HL-60/S4 treated with retinoic acid at 250 ng/mL for 4 days and 3 days (cell line): ENCODE results near the gene FOXD4L3.
"Not testable (repeated sequence)": the region's sequence is repeated elsewhere in the genome, so short reads cannot be mapped to it uniquely, and the experiment has no call there.

Experiments
- in situ Hi-C: fragments of 300-500 bp; cut with MboI; formaldehyde crosslinking; loops from 2 replicates; pipeline ENCODE4 v1.7.0; 2022; ENCODE audit warnings: low sequenced_read_pairs

The FOXD4L3 gene

DNA sequence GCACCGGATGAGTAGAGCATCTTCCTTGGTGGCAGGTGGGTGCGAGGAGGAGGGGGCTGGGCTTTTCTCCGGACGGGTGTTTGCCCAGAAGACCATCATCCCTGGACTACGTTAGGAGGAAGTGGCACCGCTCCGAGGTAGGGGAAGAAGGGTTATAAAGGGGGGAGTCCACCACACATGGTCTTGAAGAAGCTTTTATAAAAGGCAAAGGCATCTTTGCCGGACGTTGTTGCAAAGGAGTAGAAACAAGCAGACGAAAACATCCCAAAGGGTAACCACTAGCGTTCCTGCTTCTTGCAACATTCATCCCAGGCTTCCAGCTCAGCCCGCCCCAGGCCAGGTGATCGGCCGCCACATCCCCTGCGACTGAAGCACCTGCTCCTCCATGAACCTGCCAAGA is at the start of gene FOXD4L3:
Gene FOXD4L3, plus strand, starts transcription at position 301 of the 400 bp plus-strand sequence. Its CDS starts 85 bp downstream, at position 386.
- in situ Hi-C loops: not testable (repeated sequence)

DNA sequence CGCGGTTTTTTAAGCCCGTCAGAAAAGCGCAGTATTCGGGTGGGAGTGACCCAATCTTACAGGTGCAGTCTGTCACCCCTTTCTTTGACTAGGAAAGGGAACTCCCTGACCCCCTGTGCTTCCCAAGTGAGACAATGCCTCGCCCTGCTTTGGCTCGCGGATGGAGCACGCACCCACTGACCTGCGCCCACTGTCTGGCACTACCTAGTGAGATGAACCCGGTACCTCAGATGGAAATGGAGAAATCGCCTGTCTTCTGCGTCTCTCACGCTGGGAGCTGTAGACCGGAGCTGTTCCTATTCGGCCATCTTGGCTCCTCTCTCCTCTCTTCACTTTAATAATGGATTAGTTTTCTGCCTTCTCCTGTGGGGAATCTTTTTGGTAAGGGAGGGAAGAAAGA is 21.6 kb upstream of the FOXD4L3 start:
- in situ Hi-C loops: not testable (repeated sequence)

DNA sequence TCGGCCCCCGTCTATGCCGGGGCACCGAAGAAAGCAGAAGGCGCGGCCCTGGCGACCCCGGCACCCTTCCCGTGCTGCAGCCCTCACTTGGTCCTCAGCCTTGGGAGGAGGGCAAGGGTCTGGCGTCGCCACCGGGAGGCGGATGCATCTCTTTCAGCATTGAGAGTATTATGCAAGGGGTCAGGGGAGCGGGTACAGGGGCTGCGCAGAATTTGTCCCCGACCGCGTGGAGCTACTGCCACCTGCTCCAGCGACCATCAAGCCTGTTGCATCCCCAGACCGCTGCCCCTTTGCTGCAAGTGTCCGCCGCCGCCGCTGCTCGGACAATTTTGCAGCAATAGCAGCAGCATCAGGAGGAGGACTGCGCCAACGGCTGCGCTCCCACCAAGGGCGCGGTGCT is 1.1 kb downstream of the FOXD4L3 start:
- in situ Hi-C loops: not testable (repeated sequence)

DNA sequence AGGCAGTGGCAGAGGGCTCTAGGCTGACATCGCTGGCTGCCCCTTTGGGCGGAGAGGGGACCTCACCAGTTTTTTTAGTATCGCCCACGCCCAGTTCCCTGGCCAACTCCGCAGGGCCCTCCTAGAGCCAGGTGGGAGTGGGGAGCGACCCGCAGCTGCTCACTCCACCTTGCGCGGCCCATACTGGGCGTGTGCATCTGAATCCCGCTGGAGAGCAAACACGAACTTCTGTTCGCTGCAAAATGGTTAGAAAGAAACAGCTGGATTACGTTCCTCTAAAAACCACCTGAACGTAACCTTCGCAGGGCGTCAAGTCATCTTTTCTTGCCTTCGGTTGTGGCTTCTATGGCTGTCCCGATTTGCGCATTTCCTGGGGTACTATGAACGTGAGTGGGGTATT is 1.5 kb downstream of the FOXD4L3 start:
- in situ Hi-C loops: not testable (repeated sequence)

DNA sequence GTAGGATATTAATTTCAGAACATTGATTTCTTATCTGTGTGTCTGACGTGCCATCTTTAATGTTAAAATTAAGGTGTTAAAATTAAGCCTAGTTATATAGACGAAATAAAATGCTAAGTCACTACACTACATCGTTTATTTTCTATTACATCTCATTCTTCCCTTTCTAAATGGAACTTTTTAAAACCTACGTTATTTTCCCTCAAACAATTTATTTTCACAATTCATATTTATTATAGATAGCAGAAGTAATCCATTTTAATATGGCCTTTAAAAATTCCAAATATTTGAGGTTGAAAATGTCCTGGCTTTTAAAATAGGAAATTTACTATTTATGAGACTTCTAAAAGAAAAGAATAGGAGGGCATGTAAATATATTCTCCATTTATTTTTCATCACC is 2.1 kb downstream of the FOXD4L3 start:
- in situ Hi-C loops: not testable (repeated sequence)

DNA sequence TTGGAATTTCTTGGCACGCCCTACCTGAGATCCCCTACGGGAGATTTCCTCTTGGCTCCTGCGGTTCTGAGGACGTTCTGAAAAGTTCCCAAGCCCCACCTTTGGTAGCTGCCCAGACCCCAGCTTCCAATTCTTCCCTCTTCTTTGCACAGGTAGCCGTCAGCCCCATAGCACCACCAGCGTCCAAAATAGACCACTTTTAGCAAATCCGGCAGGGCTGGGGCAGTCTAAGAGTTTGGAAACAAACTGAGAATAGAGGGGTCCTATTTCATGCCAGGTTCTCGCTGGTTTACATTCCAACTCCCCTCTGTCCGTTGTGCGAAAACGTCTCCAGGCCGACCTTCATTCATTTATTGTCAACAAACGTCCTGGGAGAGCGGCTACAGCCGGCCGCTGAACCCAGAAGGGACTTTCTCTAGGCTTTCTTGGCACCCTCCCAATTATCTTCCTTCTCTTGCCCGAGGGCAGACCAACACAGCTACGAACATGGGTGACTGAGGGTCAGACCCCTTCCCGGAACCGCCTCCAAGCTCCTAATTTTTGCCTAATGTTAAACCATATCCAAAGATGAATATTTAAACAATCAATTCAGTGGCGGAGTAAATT is 3.1 kb downstream of the FOXD4L3 start:
- in situ Hi-C loops: not testable (repeated sequence)

DNA sequence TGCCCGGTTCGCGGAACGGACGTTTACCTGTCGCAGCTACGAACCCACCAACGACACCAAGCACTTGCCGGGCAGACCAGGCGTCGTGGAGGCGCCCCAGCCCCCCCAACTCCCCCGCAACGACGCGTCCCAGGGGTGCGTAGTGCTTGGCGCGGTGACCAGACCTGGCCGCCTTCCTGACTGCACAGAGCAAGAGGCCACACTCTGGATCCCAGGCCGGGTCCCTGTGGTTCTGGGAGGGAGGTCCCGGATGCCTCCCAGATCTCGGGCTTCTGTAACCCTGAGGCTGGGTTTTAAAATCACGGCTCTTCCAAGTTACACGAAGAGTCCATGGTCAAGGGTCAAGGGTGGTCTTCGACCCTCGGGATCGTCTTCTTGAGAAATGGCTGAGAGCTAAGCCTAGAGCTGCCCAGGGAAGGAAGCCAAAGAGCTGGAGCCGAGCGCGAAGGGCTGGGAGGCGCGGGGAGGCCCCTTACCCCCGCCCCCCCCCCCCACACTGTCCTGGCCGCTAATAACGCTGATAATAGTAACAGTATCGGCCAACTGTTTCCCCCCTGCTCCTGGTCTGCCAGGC is 3.8 kb downstream of the FOXD4L3 start:
- in situ Hi-C loops: not testable (repeated sequence)

DNA sequence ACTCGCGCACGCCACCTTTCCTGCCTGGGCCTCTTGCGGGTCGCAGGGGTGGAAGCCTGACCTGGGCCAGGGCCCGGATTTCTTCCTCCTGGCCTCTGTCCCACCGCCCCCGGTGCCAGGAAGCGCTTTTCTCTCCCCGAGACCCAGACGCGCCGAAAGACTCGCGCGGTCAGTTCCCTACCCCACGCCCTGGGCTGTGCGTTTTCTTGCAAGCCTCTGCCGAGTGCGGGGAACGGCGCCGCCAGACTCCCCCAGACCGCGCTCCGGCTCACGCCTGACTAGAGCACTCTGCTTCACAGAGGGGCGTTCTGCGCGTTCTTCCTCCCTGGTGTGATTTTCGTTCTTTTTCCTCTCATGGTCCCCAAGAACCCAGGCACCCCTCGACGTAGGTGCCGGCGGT is 4.5 kb downstream of the FOXD4L3 start:
- in situ Hi-C loops: not testable (repeated sequence)

DNA sequence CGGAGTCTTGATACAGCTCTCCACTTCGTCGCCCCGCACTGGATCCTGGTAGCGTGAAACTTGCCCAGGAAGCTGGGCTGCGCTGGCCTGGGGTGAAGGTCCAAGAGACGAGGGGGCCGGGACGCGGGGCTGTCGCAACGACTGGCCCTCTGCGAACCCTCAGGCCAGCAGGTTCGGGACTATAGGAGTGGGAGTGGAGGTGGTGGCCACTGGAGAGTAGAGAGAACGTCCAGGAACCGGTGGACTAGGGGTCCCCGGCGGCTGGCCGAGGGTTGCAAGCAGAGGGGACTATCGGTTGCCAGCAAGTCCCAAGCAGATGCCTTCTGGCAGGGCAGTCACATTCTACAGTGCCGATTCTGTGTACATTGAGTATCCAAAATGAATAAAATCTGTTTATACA is 5.0 kb downstream of the FOXD4L3 start:
- in situ Hi-C loops: not testable (repeated sequence)

DNA sequence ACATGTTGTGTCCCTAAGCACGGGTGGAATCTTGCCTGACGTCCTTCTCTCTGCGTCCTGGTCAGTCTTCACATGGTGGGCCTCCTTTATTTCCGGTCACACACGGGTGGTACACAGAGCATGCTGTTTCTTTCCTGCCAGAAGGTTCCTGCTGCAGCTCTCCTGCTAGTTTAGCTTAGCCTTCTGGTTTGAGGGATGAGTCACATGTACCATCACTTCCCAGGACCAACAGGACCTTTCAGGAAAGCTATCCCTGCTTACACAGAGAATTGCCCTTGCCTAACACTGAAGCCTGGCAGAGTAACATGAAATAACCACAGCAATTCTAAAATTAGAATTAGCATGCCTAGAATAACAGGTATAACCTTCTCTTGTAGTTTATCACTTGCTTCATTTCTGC is 8.5 kb downstream of the FOXD4L3 start:
- in situ Hi-C loops: not testable (repeated sequence)

DNA sequence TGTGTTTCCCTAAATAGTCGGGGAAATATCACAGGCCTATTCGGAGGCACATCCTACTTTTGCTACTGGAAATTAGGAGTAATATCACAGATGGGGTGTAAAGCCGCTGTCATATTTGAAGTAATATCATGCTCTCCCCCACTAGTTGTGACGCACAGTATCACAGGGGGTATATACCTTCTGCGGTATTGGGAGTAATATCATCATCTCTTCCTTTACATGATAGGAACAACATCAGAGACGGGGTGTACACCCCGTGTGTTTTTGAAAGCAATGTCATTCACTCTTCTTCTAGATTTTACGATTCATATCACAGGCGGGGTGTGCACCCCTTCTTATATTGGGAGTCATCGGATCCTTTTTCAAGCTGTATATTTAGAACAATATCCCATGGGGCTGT is 15.5 kb downstream of the FOXD4L3 start:
- in situ Hi-C loops: not testable (repeated sequence)

DNA sequence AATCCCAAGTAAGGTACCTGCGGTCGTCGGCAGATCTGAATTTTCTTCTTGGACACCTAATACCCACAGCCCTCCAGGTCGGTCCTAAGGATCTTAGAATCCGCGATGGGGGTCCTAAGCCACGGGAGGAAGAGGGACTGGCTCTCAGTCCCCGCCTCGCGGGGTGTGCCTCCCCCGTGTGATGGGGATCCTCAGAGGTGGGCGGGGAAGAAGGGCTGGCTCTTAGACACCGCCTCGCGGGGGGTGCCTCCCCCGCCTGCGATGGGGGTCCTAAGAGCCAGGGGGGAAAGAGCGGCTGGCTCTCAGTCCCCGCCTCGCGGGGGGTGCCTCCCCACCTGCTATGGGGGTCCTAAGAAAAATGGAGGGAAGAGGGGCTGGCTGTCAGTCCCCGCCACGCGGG is 21.1 kb downstream of the FOXD4L3 start:
- in situ Hi-C loops: not testable (repeated sequence)

DNA sequence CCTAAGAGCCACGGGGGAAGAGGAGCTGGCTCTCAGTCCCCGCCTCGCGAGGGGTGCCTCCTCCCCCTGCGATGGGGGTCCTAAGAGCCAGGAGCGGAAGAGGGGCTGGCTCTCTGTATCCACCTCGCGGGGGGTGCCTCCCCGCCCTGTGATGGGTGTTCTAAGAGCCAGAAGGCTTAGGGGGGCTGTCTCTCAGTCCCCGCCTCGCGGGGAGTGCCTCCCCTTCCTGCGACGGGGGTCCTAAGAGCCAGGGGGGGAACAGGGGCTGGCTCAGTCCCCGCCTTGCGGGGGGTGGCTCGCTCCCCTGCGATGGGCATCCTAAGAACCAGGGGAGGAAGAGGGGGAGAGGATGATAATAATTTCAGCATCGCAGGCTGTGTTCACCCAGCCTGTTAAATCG is 21.9 kb downstream of the FOXD4L3 start:
- in situ Hi-C loops: not testable (repeated sequence)

DNA sequence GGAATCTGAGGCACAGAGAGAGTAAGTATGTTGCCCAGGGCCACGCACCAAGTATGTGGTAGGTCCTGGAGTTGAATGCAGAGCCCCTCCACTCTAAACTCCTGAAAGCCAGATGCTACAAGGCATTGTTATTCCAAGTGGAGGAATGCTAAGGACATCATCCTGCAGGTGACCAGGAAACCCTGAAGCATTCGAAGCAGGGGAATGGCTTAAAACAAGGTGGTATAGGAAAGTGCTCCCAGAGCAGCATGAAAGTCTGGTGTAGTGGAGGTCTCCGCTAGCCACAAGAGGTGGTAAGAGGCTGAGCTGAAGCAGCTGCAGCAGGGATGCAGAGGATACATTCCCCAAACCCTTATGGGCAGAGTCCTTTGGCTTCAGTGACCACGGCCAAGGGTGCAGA is 26.4 kb downstream of the FOXD4L3 start:
- in situ Hi-C loops: not testable (repeated sequence)

DNA sequence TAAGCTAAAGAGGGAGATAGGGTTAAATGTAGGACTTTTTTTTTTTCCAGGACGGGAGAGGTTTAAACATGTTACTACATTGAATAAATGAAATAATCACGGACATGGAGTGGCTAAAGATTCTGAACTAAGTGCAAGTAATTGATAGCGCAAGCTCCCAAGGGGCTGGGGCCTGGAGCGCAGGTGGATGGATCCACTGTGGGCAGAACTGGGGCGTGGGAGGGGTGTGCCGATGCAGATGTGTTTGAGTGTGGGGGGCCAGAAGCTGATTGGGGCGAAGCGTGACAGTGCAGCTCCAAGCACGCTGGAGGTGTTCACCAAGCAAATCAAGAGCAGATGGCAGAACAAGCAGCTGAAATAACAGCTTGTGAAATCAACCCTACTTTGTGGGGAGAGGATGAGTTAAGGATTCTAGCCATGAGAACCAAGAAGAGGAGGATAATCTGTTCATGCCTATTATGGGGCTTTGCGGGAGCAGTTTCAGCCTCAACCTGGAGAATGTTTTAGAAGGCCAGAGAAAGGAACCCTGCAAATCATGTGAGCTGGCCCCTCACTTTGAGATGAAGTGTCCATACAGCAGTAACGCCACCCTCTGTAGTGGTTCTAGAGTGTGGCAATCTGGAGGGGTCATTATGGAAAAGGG is 28.0 kb downstream of the FOXD4L3 start:
- in situ Hi-C loops: not testable (repeated sequence)

DNA sequence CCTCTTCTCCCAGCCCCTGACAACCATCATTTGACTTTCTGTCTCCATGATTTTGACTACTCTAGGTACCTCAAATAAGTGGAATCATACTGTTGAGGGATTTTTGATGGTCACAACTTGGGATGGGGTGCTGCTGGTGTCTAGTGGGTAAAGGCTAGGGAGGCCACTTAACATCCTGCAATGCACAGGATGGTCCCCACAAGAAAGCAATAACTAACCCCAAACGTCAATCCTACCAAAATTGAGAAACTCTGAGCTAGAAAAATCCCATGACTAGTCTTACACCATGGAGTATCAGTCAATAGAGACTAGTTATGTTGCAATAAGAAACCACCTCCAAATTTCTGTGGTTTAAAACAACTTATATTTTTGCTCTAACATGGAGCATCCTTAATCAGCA is 29.5 kb downstream of the FOXD4L3 start:
- in situ Hi-C loops: not testable (repeated sequence)

DNA sequence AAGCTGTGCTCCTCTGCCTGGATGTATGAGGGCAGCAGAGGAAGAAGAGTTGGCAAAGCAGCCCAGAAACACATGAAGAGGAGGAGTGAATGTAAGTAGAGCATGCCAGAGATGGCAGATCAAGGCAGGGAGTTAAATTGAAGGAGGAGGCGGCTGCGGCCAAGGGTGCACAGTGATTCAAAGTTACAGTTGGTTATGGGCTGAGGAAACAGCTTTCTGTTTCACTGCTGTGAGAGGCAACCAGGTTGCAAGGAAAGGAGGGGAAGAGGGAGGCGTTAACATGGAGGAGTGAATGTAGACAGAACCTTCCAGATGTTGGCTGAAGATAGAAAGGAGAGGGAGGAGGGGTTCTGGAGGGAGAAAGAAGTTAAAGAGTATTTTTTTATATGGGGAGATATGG is 33.3 kb downstream of the FOXD4L3 start:
- in situ Hi-C loops: not testable (repeated sequence)

DNA sequence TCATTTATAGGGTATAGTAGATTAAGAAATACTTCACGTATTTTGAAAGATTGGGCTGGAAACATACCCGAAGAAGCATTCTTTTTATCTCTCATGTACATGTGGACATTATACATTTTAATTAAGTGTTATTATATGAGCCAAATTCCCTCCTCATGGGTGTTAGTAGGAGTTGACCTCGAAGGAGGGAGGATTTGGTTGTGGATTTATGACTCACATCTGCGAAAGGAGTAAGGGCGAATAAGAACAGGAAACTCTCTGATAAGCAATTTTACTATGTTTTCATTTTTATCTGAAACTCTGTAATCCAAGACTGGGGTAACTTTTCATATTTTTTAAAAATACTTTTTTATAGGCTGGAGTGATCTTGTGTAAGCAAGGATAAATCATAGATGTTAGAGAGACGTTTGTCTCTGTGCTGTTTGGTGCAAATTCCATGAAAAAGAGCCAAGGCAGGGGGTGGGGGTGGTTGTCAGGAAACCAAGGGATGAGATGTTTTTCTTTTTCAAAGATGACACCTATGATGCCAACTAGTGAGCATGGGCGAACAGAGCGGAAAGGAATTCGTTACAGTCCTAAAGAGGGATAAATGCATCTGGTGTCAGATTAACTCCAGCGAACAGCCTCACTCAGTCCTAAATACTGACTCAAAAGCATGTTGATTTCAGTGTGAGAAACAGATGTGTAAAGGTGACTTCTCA is 34.1 kb downstream of the FOXD4L3 start:
- in situ Hi-C loops: not testable (repeated sequence)

DNA sequence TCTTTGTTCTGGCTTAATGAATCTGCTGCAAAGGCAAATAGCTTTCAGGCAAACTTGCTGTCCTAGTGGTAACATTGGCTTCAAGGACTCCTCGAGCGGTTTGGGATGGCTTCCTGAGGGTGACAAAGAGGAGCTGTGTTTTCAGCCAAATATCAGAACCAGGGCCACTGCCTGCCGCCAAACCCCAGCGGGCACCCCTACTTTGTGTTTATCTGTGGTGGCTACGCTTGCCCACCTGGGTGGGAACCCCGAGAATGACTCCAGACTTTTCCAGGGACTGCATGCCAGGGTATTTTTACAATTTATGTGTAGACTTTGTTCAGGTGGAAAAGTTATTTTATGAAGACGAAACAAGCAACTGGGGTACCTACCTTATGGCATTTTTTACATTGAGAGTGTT is 35.3 kb downstream of the FOXD4L3 start:
- in situ Hi-C loops: not testable (repeated sequence)

DNA sequence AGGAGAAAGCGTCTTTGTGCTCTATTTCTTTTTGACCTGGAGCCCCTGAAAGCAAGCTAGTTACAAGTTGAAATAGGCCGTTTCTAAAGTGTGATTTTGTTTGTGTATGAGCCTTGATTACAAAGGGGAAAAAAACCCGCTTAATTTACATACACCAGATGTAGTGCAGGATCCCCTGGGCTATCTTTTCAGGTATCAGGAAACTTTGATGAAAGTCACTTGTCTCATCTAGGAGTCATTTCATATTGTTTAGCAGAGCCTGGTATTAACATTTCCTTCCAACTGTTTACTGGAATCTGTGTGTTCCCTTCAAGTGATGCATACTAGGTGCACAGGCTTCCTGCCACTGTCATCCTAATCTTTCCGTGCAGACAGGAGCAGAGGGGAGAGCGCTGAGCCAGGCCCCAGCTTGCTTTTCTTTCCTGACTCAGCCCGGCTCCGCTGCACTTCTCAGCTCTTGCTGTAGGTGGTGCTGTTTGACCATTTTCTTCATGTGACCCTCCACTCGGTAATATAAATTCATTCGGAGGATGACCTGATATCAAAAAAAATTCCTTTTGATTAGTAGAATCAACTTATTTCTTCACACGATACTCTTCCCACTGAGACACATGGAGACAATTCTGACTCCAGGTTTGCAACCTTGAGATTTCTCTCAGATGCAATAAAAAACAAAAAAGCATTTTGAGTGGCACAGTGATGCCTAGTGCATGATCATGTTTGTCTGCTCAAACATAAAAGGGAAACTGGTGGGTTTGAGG is 39.8 kb downstream of the FOXD4L3 start:
- in situ Hi-C loops: not testable (repeated sequence)

DNA sequence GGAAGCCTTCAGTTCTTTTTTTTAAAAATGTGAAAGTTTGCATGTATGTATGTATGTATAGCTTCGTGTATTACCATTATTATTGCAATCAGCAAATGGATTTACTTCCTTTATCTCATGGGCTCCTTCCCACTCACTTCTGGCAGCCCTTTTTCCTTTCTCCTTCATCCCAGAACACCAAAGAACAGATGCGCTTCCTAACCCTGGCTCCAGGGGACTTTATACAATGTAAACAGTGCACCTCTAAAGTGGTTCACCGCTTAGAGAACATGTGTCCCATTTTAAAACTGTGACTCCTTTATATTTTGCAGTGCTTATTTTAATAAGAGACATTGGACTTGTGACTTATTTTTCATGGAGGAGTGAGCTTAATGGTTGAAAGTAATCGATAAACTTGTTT is 40.6 kb downstream of the FOXD4L3 start:
- in situ Hi-C loops: not testable (repeated sequence)
